ENCODE data around the gene LTN1. TPM values are rescaled to one million over a fixed set of nuclear protein-coding genes. Genes with fewer than 3 reads are reported as not detected.
A peak's percentile ranks its signal among the peaks of the same experiment; 100 is the strongest.

LTN1 gene
- total RNA-seq, 6 experiments from 2014 or later = 19.8 to 23.4 (median 20.8) TPM

GRCh38 chr21:28883931-28884330, 108.7 kb downstream of the LTN1 start:
- H3K27me3 Mint-ChIP-seq (ENCODE audit: insufficient read depth) = 0 out of 2 replicates have a peak, but pooled peaks cover under 1% of the 10 kb centered on the region
- H3K36me3 Mint-ChIP-seq (ENCODE audit: low read depth) = peaks cover 9% of the 10 kb centered on the region

GRCh38 chr21:28882345-28882744, 110.3 kb downstream of the LTN1 start:
- H3K27me3 Mint-ChIP-seq (ENCODE audit: insufficient read depth) = no peaks in the 10 kb centered on the region
- peaks cover 21% of the 10 kb centered on the region for H3K4me1 Mint-ChIP-seq (ENCODE audit: low read depth)
- DNase-seq = no peak
- peaks cover 9% of the 10 kb centered on the region for H3K36me3 Mint-ChIP-seq (ENCODE audit: low read depth)
- TF ChIP-seq CTCF (IDR thresholded peaks at IDR 0.05) = no peak
- no peak overlapping the region for H3K27ac Mint-ChIP-seq
- H3K4me3 Mint-ChIP-seq = no peak overlapping the region
- H3K9me3 Mint-ChIP-seq = no peaks in the 10 kb centered on the region

More at GRCh38 chr21:28883931-28884330, 108.7 kb downstream of the LTN1 start:
- H3K27ac Mint-ChIP-seq = peak overlapping the region; percentile 99
- peaks cover 21% of the 10 kb centered on the region for H3K4me1 Mint-ChIP-seq (ENCODE audit: low read depth)
- peak overlapping the region; percentile 99 for H3K4me3 Mint-ChIP-seq
- H3K9me3 Mint-ChIP-seq = no peaks in the 10 kb centered on the region
- TF ChIP-seq CTCF (IDR thresholded peaks at IDR 0.05) = no peak
- no peak for DNase-seq

Other genes with a start within 250 kb of the LTN1 start
- gene RWDD2B, start 26.5 kb upstream of the LTN1 start, total RNA-seq (2021; fragmentation: NEBNext Ultra II Directional; extraction: Animal tissue kit (Norgen Biotek cat#: 25700)) = 10 to 100 TPM; 30.0 to 34.5 (median 31.1) TPM
- gene USP16, start 31.8 kb upstream of the LTN1 start, total RNA-seq (2021; fragmentation: NEBNext Ultra II Directional; extraction: Animal tissue kit (Norgen Biotek cat#: 25700)) = 10 to 100 TPM; 28.1 to 43.1 (median 37.1) TPM
- 100 to 1,000 TPM; 209 to 258 (median 227) TPM for gene CCT8, start 80.8 kb upstream of the LTN1 start, total RNA-seq (2021; fragmentation: NEBNext Ultra II Directional; extraction: Animal tissue kit (Norgen Biotek cat#: 25700))
- gene MAP3K7CL, start 137.8 kb upstream of the LTN1 start, total RNA-seq (2021; fragmentation: NEBNext Ultra II Directional; extraction: Animal tissue kit (Norgen Biotek cat#: 25700)) = 10 to 100 TPM in 1 of 6 experiments, 1 to 10 TPM in 5; 6.2 to 11.4 (median 7.6) TPM